T-helper 2 cell (primary cell): ENCODE data around the gene TRERF1.
A peak's percentile ranks its signal among the peaks of the same experiment; 100 is the strongest.

Experiments used
- DNase-seq, 5 experiments: peaks; one replicate each; pipeline versions ENCODE4 v3.0.0 to v3.0.0-alpha.2; 2012 to 2022

The TRERF1 gene

DNA sequence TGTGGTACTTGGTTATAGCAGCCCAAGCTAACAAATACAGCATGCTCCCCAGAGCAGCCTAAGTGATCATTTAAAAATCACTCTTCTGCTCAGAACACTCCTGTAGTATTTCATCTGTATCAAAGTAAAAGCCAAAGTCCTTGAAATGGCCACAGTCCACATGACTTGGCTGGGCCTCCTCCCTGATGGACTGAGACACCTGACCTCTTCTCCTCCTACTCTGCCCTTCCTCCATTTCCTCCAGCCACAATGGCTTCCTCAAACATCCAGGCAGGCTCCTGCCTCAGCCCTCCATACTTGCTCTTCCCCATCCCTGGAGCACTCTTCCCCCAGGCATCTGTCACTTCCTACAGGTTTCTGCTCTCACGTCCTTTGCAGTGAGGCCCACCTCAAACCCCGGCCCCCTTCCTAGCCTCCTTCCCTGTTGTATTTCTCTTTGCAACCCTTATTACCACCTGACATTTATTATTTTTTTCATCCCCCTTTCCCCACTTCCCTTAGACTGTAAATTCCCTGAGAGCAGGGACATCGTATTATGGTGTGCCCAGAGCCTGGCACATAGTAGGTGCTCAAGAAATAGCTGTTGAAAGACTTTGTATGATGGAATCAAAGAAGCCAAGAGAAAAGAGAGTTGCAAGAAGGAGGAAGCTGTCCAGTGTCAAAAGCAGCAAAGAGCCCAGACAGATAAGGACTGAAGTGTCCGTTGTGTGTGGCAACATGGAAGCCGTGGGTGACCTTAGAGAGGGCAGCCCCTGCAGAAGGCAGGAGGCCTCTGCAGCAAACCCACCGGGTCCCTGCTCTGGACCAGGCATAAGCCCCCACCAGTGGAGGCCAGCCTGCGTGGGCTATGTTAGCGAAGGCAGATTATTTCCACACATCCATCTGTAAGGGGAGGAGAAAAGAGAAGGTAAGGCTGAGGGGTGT lies 87.5 kb downstream of the TRERF1 start:
- DNase-seq, result no peak

DNA sequence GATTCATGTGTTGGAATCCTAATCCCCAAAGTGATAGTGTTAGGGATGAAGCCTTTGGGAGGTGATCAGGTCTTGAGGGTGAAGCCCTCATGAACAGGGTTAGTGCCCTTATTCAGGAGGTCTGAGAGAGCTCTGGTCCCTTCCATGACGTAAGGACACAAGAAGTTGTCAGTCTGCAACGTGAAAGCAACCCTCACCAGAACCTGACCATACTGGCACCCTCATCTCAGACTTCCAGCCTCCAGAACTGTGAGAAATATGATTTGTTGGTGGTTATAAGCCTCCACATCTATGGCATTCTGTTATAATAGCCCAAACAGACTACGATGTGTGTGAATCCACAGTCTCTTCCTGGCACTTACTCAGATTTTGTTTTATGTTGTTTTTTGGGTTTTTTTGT lies 90.7 kb downstream of the TRERF1 start:
- no peak for DNase-seq

DNA sequence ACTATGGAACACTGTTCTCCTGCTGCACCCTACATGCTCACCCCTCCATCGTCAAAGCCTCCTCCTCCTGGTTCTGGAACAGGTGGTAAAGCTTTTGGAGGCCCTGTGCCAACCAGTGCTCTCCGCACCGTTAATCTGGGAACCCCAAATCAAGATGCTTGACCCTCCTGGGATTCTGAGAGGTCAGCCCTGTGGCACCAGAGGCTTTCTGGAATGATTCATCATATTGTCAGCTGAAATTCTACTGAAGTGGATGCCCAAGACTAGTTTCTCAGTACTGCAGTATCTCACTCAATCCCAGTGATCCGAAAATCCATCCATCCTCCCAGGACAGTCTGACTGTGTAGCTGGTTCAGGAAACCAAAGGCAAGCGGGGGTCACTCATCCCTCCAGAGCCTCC lies 92.7 kb downstream of the TRERF1 start:
- no peak for DNase-seq

DNA sequence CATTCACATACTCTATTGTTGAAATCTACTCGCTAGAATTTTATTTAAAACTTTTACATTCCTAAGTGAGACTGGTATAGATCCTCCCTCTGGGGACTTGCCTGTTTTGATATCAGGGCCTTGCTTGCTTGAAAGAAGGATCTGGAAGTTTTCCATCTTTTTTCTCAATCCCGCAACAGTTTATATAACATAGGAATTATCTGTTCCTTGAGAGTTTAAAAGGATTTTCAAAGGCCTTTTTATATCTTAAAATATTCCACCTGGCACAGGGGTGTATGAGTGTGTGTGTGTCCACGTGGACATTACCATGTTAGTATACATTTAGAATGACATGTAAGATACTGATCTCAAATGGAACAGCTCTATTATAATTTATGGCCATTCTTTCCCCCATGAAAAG lies 96.3 kb downstream of the TRERF1 start:
- no peak for DNase-seq

DNA sequence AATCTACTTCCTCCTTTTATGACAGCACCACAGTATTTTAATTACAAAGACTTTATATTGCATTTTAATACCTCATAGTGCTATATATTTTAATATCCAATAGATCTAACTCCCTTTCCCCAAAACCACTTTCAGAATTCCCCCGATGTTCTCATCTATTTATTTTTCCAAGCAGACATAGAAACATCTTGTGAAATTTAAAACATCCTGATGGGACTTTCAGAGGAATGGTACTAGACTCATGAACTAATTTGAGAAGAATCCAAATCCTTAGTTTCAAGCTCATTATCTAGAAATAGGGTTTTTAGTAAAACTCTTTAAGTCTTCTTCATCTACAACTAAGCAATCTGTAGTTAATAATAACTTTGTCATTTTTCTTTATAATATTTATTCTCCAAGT lies 97.0 kb downstream of the TRERF1 start:
- no peak for DNase-seq

DNA sequence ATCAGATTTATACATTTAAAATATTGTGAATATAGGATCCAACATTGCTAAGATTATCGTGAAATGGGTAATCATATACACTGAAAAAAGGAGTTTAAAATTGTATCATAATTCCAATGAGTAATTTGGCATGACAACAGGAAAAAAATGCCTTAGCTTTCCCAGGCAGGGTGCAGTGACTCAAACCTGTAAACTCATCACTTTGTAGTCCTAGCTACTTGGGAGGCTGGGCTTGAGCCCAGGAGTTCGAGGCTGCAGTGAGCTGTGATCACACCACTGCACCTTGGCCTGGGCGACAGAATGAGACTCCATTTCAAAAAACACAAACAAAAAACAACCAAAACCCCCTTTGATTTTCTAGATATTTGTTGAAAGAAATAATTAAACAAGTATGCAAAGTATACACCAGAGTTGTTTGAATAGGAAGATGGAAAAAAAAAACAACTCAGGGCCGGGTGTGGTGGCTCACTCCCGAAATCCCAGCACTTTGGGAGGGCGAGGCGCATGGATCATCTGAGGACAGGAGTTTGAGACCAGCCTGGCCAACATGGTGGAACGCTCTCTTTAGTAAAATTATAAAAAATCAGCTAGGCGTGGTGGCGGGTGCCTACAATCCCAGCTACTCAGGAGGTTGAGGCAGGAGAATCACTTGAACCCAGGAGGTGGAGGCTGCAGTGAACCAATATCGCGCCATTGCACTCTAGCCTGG lies 98.7 kb downstream of the TRERF1 start:
- DNase-seq, result no peak

DNA sequence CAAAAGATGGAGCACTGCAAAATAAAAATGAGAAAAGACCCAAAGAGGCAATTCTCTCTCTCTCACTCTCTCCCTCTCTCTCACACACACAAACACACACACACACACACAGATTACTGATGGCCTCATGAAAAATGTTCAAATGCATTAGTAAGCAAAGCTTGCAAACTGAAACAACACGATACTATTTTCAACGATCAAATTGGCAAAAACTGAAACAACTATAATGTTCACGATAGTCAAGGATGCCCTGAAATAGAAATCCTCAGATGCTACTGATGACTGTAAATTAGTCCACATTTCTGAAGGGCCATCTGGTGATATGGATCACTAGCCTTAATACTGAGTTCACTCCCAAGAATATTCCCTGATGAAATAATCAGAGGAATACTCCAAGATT lies 100.8 kb downstream of the TRERF1 start:
- DNase-seq, result no peak

DNA sequence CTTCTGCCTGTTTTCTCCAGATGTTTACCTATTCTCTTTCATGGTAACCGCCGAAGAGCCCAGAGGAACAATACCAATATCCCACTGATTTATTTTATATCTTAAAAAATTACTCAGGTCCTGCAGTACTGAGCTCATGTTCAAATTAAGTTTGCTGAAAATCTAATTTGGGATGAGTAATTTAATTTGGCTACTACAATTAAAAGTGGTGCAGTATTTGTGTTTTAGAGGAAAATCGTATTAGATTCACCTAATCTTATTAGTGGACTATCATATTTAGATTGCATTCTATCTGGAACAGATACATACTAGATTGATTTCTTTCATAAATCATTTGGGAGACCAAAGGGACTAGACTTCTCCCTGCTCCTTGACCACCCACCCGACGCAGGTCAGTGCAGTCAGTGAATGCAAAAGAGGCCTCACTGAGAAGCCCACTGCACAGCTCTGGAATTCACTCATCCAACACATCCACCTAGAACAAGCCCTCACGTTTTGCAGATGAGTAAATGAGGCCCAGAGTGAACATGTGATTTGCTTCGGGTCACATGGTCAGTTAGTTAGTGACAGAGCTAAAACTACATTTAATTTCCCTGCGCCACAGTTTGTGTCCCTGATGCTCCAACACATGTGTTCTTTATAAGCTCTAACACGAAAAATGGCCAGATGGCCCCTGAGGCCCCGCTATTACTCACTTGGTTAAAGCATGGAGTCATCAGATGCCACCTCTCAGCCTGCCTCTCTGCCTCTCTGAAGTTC lies 101.8 kb downstream of the TRERF1 start:
- DNase-seq, result no peak

DNA sequence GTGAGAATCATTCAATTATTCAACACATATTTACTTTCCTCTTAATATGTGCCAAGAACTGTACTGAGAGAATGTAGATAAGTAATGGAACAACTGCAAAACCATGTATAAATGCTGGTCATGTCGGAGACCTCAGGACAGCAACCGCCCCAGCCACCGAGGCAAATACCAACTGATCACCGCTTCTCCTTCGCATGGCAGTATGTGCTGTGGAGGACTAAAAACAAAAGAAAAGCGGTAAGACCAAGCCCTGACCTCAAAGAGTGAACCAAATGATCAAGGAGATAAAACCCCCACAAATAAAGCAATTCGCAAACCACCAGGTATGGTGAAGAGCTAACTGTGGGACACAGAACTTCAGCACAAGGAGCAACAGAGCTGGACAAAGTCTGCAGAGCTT lies 104.3 kb downstream of the TRERF1 start:
- peak in 1 of 5 experiments; percentile 83 for DNase-seq

DNA sequence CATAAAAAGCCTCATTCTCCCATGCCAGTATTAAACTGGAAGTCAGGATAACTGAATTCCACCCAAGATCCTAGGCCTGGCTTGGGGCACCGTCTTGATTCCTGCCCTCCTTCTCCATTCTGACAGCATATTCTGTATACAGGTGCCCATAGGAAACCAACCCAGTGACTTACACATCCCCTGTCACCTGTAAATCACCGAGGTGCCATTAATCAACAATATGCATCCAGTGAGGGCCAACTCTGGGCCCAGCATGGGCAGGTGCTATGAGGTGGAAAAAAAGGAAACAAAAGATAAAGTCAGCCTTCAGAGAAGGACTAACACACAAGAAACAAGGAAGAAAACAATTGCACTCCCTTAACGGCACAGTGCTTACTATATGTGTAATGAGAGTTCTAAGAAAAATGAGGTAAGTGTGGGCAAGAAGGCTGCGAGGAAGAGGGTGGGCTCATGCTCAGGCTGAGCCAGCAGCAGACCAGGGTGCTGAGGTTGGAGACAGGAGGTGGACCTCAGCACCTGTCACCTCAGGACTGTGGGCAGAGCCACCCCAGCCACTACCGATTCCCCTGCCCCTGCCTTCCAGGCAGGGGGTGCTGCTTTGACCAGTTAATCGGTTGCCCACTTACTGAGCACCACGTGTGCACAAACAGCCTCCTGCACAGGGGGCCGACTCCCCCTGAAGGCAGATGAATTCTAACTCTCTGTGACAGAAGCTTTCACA lies 105.9 kb downstream of the TRERF1 start:
- DNase-seq, result peak in 1 of 5 experiments; percentile 77

DNA sequence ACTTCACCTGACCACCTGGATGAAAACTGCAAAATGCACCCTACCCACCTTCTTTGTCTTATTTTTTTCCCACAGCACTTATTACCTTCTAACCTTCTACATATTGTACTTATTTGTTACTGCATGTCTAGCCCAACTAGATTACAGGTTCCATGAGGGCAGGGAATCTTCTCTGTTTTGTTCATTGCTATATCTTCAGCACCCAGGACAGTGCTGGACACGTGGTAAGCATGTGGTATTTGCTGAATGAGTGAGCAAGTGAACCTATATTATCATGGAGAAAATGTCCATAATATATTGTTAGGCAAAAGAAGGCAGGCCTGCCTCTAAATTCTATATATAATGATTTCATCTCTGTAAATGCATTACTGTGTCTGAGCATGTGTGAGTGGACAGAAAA lies 107.0 kb downstream of the TRERF1 start:
- peak in 1 of 5 experiments; percentile 48 for DNase-seq

DNA sequence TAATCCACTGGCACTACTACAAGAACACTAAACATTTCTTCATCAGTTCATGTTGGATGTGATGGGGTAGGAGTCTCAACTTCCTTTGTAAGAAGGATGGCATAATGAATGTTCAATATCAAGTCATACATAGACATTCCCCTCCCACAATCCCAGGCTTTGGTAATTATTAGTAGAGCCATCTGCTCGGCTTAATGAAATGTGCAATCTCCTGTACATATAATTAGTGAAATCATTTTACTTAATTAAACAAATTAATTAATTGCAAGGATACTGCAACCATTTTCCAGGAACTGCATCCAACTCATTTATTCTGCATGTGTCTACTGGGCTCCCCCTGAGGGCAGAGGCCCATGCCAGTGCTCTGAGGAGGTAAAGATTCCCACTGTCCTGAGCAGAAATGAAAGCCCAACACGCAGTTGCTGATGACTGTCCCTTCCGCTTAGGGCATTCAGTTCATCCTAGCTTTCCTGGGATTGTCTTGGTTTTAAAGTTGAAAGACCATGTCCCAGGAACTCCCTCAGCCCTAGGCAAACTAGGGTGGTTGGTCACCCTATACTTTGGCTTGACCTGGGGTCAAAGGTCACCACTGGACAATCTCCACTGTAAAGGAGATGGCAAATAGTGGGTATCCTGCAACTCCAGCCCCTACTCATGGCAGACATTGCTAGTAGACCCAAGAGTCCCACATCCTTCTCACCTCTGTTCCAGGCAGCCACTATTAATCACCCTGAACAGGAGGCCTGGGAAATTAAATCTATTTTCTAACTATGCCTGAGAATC lies 109.8 kb downstream of the TRERF1 start:
- DNase-seq, result no peak

DNA sequence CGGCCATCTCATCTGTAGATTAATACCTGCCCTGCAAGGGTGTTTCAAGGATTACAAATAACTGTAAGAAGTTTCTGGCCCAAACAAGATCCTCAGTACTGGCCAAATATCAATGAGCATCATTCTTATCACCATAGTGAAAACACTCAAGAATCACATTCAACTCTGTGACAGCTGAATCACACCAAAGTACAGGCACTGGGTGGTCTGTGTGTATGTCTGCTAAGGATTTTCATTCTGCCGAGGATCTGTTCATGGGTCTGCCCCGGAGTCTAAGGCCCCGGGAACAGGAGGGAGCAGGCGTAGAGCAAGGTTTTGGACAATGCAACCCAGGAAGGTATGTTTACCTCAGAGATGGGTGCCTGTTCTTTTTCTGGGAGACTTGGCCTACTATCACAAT lies 110.5 kb downstream of the TRERF1 start:
- no peak for DNase-seq

DNA sequence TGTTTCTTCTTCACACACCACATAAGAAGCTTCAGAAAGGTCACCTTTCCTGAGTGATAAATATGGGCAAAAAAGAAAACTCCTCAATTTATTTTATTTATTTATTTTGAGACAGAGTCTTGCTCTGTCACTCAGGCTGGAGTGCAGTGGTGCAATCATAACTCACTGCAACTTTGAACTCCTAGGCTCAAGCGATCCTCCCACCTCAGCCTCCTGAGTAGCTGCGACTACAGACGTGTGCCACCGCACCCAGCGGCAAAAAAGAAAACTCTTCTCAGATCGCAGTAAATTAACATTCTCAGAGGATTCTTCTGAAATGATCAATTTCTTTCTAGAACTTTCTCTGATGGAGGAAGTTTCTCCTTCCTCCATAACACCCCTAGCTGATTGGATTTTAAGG lies 111.2 kb downstream of the TRERF1 start:
- DNase-seq, result peak in 1 of 5 experiments; percentile 77

DNA sequence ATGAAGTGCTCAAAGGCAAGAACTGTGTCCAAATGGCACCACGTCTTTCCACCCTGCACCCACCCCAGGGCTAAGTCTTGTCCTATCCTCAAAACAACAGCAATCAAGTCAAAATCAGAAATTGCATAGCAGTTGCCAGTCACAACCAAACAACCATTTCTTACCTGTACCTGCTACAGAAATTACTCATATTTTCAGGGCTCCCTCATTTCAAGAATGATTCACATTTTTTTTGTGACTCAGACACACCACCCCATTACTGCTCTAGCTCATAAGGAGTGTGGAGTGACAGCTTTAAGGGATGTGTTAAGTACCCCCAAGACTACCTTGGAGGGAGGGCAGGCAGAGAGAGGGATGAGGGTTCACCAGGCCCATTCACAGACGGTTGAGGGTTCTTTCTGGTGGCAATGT lies 111.7 kb downstream of the TRERF1 start:
- DNase-seq, result peak in 2 of 5 experiments; percentile 47 to 94

DNA sequence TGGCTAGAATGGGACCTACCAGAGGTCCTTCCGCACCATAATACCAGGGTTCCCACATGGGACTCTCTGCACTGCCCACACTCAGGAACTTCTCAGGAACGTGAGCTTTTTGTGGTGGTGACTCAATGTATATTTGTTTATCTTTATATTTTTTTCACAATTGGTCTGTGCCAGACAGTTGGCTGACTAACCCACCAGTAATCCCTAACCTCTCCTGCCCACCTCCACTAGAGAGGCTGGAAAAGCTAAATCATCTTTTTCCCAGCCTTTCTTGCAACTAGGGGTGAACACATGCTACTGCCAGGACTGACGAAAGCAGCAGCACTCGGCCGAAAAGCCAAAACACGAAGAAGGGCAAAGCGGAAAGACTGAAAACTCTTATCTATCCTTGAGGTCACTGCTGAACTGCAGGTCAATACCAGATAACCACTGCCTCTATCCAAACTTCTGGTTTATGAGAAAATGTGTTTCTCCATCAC lies 112.9 kb downstream of the TRERF1 start:
- DNase-seq, result peak in 2 of 5 experiments; percentile 11 to 42

DNA sequence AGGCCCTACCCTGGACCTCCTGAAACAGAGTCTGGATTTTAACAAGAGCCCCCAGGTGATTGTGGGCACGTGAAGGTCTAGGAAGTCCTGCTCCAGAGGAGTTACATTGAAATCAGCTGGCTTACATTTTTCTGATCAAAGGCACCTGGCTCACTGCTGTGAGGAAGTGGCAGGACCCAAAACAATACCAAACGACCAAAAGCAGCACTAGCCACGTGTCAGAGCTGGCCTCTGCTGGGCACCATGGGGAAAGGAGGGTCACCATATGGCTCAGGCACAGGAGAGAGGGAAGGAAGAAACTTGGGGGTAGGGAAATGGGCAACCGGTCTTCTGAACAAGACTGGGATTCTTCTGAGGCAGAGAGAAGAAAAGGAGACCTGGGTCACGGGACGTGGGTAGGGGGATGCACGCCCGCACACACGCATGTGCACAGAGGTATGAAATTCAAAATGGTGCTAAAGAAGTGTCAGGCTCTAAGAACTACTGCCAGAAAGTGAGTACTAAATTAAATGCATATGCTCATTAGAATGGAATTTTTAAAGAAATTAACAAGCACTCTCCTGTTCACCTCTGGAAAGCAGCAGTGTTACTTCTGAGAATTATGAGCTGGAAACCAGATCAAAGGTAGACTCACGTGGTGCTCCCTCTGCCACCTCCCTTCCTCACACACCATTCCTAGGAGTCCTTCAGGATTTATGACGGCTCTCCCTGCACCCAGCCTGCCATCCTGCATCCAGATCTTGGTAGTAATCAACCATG lies 113.6 kb downstream of the TRERF1 start:
- no peak for DNase-seq

DNA sequence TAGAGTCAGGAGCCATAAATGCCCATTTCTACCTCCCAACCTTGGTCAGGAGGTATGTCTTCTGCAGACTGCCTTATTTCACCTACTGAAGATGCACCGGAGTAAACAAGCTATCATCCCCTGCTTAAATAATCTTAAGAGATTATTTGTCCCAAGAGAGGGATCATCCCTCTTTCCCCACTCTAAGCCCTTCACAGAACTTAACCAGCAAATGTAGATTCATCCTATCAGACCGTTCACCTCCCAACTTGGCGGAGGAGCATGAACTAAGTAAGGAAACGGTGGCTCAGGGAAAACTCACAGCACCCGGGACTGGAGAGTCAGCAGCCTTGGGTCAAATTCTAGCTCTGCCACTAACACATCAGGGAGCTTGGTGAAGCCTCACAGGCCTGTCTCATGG lies 115.3 kb downstream of the TRERF1 start:
- no peak for DNase-seq

DNA sequence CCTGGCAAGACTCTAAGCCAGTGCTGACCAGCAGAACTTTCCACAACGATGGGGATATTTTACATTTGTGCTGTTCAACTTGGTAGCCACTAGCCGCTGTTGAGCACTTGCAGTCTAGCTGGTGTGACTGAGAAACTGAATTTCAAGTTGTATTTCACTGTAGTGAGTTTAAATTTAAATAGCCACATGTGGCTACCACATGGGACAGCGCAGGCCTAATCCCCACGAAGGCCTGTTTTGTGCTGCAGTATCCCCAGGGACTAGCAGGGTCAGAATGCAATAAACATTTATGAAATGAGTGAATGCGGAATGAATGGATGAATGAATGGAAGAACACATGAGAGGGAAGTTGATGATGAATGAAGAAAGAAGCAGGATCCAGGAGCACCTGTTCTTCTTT lies 115.8 kb downstream of the TRERF1 start:
- no peak for DNase-seq

DNA sequence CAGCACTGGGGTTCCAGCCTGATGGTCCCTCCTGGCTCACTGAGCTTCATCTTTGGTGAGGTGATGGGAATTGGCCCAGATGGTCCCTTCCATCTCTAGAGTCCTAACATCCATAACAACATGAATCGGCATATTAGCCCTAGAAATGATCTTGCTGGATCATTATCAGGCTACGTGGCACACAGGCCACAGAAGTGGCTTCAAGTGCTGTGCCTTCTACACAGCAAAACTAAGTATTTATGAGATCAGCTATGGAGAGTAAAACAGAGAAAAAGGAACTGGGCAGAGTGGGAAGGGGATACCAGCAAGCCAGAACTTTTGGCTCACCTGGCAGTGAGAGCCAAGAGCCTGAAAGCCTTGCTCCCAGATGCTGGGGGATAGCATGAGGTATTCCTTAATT lies 116.9 kb downstream of the TRERF1 start:
- no peak for DNase-seq

DNA sequence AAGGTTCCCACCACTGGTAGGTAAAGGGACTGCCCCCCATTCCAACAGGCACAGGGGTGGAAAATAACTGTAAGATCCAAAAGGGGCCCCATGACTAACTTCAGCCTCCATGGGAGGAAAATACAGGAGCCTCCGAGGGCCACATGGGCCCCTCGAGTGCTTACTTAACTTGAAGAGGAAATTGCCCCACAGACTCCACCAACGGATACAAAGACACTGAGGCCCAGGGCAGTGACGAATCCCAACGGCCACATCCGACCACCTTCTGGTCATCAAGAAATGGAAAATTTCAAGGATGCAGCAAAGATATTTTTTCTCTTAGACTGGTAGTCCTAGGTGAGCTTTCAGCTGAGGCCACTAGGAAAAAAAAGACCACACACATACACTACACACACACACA lies 118.1 kb downstream of the TRERF1 start:
- DNase-seq, result no peak
